Fibroblast of pulmonary artery (primary cell): Measurements from ENCODE around the gene GNB5.

ENCODE experiments used
- DNase-seq: peaks from one replicate; pipeline ENCODE4 v3.0.0-alpha.2; 2010; ENCODE audit warnings: low read depth
- H3K4me3 ChIP-seq: replicated peaks from 2 replicates; pipeline ENCODE4 v1.5.1; 2011; ENCODE audit warnings: low read depth, mild to moderate bottlenecking, control low read depth, low read length, moderate library complexity
- TF ChIP-seq, protein P1 (sequence below): IDR thresholded peaks from 2 replicates; pipeline ENCODE4 v1.5.1; 2011; ENCODE audit warnings: mild to moderate bottlenecking, control low read depth, low read length, inconsistent platforms; ENCODE audit errors: missing control alignments

The GNB5 gene

DNA sequence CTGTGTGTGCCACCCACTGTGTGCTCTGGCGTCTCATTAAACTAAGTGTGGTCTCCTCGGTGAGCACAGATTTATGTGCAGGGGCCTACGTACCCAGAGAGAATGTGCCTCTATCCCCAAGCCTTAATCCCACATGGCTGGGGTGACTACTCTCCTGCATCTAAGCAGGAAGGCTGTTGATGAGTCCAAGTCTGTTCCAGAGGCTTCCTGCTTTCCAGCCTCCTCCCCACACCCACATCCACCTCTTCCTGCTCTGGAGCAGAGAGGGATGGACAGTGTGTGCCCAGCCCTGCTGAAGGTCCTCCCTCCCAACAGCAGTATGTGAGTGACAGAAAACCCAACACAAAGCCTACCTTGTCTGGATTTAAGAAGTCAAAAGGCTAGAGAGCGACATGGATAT, 39.8 kb downstream of the GNB5 start:
- no peak for DNase-seq
- no peak overlapping the region for H3K4me3 ChIP-seq
- TF ChIP-seq, protein P1, sequence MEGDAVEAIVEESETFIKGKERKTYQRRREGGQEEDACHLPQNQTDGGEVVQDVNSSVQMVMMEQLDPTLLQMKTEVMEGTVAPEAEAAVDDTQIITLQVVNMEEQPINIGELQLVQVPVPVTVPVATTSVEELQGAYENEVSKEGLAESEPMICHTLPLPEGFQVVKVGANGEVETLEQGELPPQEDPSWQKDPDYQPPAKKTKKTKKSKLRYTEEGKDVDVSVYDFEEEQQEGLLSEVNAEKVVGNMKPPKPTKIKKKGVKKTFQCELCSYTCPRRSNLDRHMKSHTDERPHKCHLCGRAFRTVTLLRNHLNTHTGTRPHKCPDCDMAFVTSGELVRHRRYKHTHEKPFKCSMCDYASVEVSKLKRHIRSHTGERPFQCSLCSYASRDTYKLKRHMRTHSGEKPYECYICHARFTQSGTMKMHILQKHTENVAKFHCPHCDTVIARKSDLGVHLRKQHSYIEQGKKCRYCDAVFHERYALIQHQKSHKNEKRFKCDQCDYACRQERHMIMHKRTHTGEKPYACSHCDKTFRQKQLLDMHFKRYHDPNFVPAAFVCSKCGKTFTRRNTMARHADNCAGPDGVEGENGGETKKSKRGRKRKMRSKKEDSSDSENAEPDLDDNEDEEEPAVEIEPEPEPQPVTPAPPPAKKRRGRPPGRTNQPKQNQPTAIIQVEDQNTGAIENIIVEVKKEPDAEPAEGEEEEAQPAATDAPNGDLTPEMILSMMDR, result no peak

DNA sequence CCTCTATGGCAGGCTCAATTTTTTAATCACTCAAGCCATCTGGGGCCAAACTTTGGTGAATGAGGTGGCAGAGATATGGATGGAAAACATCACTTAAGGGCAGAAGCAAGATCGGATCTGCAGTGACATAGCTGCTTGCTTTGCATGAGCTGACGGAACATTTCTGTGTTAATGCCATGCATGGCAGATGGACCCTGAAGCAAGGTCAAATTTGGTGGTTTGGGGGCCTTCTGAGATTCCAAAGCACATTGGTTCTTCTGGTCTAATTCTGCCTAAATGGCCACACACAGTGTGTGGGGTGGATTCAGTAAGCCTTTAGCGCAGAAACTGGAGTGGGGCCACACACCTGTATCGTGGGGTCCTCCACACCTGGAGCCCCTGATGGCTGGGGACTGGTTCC, 40.3 kb downstream of the GNB5 start:
- TF ChIP-seq, protein P1, result no peak
- H3K4me3 ChIP-seq, result no peak overlapping the region
- DNase-seq, result no peak

DNA sequence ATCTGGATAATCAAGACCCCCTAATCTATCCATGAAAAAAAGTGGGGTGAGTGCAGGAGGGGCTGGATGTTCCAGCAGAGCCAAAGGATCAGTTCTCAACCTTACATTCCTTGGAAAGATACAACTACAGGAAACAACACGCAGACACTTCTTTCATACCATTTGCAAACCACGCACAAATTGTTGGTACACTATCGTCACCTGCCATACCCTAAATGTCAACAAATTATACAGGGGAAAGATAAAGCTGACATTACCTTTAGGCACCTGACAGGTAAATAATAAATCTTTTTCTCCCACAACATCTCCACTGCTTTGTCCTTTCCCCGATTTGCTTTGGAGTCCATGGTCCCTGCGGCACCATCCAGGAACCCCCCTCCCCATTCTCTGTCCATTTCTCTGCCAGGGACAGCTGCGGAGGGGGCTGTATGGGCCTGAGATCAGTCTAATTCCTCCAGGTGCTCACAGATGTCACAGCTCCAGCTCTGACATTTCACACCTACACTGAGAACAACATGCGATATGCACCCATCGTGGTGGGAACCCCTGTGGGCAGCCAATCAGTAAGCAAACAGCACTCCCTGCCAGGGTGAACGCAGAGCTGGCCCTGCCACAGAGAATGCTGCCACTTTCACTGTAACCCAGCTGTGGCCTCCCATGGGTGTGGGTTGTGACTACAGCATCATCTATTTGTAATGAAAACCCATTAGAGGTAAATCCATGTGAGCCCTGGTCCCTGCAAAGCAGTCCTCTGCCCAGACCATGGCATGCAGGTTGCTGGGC, 41.0 kb downstream of the GNB5 start:
- H3K4me3 ChIP-seq, result no peak overlapping the region
- TF ChIP-seq, protein P1, result no peak
- no peak for DNase-seq

DNA sequence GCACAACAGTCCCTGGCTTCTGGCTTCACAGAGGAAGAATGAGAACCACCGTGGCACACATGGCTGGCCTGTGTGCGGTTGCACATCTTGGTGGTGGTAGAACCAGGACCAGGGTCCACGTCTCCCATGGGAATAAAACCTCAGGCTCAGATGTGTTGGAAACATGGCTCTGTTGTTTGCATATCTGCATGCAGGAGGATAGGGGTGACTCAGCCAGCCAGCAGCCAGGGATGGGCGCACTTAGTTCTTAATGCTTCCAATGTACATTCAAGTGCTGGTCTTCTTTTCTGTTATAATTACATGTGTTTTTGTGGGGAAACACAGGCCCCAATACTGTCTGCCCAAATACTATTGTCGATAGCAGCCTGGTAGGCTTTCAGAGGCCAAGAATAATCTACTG, 42.8 kb downstream of the GNB5 start:
- TF ChIP-seq, protein P1, result no peak
- no peak overlapping the region for H3K4me3 ChIP-seq
- no peak for DNase-seq

DNA sequence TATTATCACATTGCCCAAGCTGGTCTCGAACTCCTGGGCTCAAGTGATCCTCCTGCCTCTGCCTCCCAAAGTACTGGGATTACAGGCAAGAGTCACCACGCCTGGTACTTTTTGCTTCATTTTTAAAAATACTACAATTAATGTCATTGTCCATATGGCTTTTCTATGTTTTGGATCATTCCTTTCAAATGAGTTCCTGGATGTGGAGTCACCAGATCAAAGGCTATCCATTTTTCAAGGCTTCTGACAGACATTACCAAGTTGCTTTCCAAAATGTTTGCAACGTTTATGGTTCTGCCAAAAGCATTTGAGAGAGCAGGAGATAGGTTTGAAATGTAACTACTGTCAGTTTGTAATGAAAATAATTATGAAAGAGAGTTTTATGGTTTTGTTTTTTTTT, 44.4 kb downstream of the GNB5 start:
- DNase-seq, result no peak
- TF ChIP-seq, protein P1, result no peak

DNA sequence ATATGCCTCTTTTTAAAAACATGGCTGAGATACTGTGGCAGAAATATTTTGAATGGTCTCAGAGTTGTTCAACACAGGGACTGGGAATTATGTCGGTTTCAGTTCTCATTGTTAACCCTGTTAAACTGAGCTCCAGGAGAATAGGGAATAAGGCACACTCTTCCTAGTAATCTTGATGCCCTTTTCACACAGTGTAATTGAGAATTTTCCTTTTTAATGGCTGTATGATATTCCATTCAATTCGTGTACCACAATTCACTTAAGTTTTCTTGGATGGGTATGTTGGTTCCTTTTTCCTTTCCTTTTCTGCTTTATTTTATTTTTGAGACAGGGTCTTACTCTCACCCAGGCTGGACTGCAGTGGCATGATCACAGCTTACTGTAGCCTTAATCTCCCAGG, 44.9 kb downstream of the GNB5 start:
- TF ChIP-seq, protein P1, result no peak
- no peak for DNase-seq
- no peak overlapping the region for H3K4me3 ChIP-seq

More for the DNA sequence above, 44.4 kb downstream of the GNB5 start:
- H3K4me3 ChIP-seq, result no peak overlapping the region

DNA sequence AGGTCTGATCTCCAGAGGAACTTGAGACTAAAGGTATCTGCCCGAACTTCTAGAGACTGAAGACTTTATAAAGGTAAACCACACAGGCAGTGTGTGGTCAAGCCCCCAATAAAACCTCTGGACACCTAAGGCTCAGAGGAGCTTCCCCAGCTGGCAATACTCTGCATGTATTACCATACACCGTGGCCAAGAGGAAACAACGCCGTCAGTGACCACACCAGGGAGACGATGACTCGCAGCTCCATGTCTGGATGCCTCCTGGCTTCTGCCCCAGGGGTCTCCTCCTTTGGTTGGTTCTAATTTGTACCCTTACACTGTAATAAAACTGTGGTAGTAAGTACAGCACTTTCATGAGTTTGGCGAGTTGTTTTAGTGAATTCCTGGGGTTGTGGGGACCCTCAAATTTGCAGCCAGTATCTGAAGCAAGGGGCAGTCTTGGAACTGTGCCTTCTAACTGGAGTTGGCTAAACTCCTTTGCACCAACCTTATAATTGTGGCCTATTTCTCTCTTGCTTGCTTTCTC, 46.5 kb downstream of the GNB5 start:
- DNase-seq, result peak; percentile 67
- H3K4me3 ChIP-seq, result no peak overlapping the region
- TF ChIP-seq, protein P1, result no peak
